GM23248 (cell line): ENCODE data around the gene C19orf33.

Source experiments
- EZH2 ChIP-seq: fragments of 200-600 bp; sonication (generic); IDR thresholded peaks from 2 replicates; pipeline ENCODE4 v1.6.1; 2018; ENCODE audit warnings: antibody characterized with exemption, mild to moderate bottlenecking; ENCODE audit not compliant: insufficient read depth, poor library complexity, severe bottlenecking
- EZH2phosphoT487 ChIP-seq: fragments of 200-600 bp; sonication (generic); IDR thresholded peaks from 2 replicates; pipeline ENCODE4 v1.6.1; 2018; ENCODE audit warnings: antibody characterized with exemption, moderate library complexity, mild to moderate bottlenecking, low read depth; ENCODE audit not compliant: insufficient read depth

DNA sequence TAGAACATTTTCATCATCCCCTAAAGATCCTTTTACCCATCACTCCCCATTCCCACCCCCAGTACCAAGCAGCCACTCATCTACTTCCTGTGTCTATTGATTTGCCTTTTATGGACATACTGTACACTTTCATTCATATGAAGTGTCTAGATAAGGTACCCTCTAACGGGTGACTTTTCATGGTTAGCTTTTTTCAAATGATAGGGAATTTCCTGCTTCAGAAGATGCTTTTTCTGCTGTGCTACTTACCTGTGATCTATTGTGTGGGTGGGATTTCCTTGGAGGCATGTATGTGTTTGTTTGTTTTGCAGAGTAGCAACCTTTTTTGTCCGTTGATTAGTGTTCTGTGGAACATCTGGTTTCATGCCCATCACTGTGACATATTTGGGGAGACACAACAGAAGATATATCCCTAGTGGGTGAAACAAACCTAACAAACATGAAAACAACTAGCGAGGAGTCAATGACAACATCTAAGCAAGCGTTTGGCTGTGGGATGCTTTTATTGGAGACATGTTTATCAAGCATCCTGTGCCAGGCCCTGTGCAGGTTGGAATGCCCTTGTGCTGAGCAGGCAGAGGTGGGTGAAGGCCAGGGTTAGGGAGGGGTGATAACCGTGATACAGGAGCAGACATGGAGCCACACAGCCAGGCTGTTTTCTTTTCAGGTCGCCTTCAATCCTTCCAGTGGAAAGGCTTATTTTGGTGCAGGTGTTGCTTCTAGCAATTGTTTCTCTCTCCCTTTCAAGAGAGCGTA is 22.1 kb upstream of the C19orf33 start:
- no peak for TF ChIP-seq EZH2
- no peak for TF ChIP-seq EZH2phosphoT487
